ENCODE measurements around the gene PAF1. TPM values are rescaled to one million over a fixed set of nuclear protein-coding genes. Genes with fewer than 3 reads are reported as not detected.

Gene PAF1
- total RNA-seq, 1 experiment from 2014 or later = 901 TPM

- no peaks in the 10 kb centered on the region for H3K9me3 ChIP-seq (ENCODE audit: control insufficient read depth, insufficient read depth, low read depth, low read length)
- no peak overlapping the region for H3K27ac ChIP-seq (ENCODE audit: low read length)
- in situ Hi-C loops (cut with HindIII; ENCODE audit: low pct_unique_long_range_greater_than_20kb, low sequenced_read_pairs) (no loop called here), intact Hi-C loops (cut with micrococcal nuclease; ENCODE audit: unreplicated experiment) (no loop called here)
- ChIA-PET POLR2A (interaction anchor here (0.6 to 4.2 kb wide), 12 partner anchors 8 to 80 kb away, joined by 3 to 67 read pairs (median 6); partner anchors contain the start of genes MED29, PAF1, RPS16 and SAMD4B), CTCF (interaction anchor here (0.5 to 2.9 kb wide), 10 partner anchors 8 to 438 kb away, joined by 3 to 10 read pairs (median 5); partner anchors contain the start of gene SAMD4B)
- no peaks in the 10 kb centered on the region for H3K27me3 ChIP-seq (ENCODE audit: control insufficient read depth, insufficient read depth, low read length)
- no peak for TF ChIP-seq SIN3A (IDR thresholded peaks at IDR 0.05; ENCODE audit: borderline replicate concordance, insufficient read depth, low read depth, low read length)
- TF ChIP-seq, protein P1, sequence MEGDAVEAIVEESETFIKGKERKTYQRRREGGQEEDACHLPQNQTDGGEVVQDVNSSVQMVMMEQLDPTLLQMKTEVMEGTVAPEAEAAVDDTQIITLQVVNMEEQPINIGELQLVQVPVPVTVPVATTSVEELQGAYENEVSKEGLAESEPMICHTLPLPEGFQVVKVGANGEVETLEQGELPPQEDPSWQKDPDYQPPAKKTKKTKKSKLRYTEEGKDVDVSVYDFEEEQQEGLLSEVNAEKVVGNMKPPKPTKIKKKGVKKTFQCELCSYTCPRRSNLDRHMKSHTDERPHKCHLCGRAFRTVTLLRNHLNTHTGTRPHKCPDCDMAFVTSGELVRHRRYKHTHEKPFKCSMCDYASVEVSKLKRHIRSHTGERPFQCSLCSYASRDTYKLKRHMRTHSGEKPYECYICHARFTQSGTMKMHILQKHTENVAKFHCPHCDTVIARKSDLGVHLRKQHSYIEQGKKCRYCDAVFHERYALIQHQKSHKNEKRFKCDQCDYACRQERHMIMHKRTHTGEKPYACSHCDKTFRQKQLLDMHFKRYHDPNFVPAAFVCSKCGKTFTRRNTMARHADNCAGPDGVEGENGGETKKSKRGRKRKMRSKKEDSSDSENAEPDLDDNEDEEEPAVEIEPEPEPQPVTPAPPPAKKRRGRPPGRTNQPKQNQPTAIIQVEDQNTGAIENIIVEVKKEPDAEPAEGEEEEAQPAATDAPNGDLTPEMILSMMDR (IDR thresholded peaks at IDR 0.05) = no peak
- no peak for TF ChIP-seq POLR2AphosphoS5 (IDR thresholded peaks at IDR 0.05; ENCODE audit: low read depth, low read length)
- TF ChIP-seq, protein P2, sequence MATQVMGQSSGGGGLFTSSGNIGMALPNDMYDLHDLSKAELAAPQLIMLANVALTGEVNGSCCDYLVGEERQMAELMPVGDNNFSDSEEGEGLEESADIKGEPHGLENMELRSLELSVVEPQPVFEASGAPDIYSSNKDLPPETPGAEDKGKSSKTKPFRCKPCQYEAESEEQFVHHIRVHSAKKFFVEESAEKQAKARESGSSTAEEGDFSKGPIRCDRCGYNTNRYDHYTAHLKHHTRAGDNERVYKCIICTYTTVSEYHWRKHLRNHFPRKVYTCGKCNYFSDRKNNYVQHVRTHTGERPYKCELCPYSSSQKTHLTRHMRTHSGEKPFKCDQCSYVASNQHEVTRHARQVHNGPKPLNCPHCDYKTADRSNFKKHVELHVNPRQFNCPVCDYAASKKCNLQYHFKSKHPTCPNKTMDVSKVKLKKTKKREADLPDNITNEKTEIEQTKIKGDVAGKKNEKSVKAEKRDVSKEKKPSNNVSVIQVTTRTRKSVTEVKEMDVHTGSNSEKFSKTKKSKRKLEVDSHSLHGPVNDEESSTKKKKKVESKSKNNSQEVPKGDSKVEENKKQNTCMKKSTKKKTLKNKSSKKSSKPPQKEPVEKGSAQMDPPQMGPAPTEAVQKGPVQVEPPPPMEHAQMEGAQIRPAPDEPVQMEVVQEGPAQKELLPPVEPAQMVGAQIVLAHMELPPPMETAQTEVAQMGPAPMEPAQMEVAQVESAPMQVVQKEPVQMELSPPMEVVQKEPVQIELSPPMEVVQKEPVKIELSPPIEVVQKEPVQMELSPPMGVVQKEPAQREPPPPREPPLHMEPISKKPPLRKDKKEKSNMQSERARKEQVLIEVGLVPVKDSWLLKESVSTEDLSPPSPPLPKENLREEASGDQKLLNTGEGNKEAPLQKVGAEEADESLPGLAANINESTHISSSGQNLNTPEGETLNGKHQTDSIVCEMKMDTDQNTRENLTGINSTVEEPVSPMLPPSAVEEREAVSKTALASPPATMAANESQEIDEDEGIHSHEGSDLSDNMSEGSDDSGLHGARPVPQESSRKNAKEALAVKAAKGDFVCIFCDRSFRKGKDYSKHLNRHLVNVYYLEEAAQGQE (IDR thresholded peaks at IDR 0.05; ENCODE audit: insufficient read depth in 1 of 2, low read depth in 2 of 2, low read length in 1 of 2) = no peak
- no peaks in the 10 kb centered on the region for H3K4me1 ChIP-seq (ENCODE audit: control insufficient read depth, insufficient read depth, low read length)
- no peak for ATAC-seq
- peaks cover 80% of the 10 kb centered on the region for H3K36me3 ChIP-seq (ENCODE audit: control insufficient read depth, insufficient read depth, low read length)
- no peak for DNase-seq (ENCODE audit: low read depth, low spot score)
- no TSS peak for BruUV-seq (replicated peaks)
- H3K4me3 ChIP-seq (ENCODE audit: low read depth in 2 of 2, low read length in 2 of 2) = no peak overlapping the region
Measured at GRCh38 chr19:39355253-39355652, 35.7 kb downstream of the PAF1 start.

GRCh38 chr19:39352381-39353255 is 38.3 kb downstream of the PAF1 start:
- BruUV-seq (replicated peaks) = TSS peak; percentile 2
- POLR2A ChIA-PET = interaction anchor here (0.6 to 4.2 kb wide), 11 partner anchors 9 to 348 kb away, joined by 3 to 67 read pairs (median 5); partner anchors contain the start of genes MED29, PAF1, RPS16 and SAMD4B
- DNase-seq (ENCODE audit: low read depth, low spot score) (no peak), ATAC-seq (no peak)
- Histone ChIP-seq H3K27me3 (ENCODE audit: control insufficient read depth, insufficient read depth, low read length) (no peaks in the 10 kb centered on the region), H3K36me3 (ENCODE audit: control insufficient read depth, insufficient read depth, low read length) (peaks cover 84% of the 10 kb centered on the region), H3K9me3 (ENCODE audit: control insufficient read depth, insufficient read depth, low read depth, low read length) (no peaks in the 10 kb centered on the region), H3K4me1 (ENCODE audit: control insufficient read depth, insufficient read depth, low read length) (no peaks in the 10 kb centered on the region), H3K4me3 (ENCODE audit: low read depth in 2 of 2, low read length in 2 of 2) (no peak overlapping the region), H3K27ac (ENCODE audit: low read length) (no peak overlapping the region)
- in situ Hi-C loops (cut with HindIII; ENCODE audit: low pct_unique_long_range_greater_than_20kb, low sequenced_read_pairs) = loop anchor here (5.0 kb wide), 2 partner anchors 40 to 195 kb away; partner anchors contain the start of genes MED29 and PAF1
- CTCF ChIA-PET = interaction anchor here (0.6 to 2.9 kb wide), 12 partner anchors 9 to 154 kb away, joined by 3 to 14 read pairs (median 5); partner anchors contain the start of gene SAMD4B
- intact Hi-C loops (cut with micrococcal nuclease; ENCODE audit: unreplicated experiment) = no loop called here
- TF ChIP-seq, protein P1 (IDR thresholded peaks at IDR 0.05) = no peak
- no peak for TF ChIP-seq SIN3A (IDR thresholded peaks at IDR 0.05; ENCODE audit: borderline replicate concordance, insufficient read depth, low read depth, low read length)
- TF ChIP-seq POLR2AphosphoS5 (IDR thresholded peaks at IDR 0.05; ENCODE audit: low read depth, low read length) = no peak
- TF ChIP-seq, protein P2 (IDR thresholded peaks at IDR 0.05; ENCODE audit: insufficient read depth in 1 of 2, low read depth in 2 of 2, low read length in 1 of 2) = no peak
- no peak for TF ChIP-seq TCF7L2 (IDR thresholded peaks at IDR 0.05; ENCODE audit: low read depth, low read length)
